Measurements from ENCODE around the gene ADRM1. TPM values are rescaled to one million over a fixed set of nuclear protein-coding genes. Genes with fewer than 3 reads are reported as not detected.
A peak's percentile ranks its signal among the peaks of the same experiment; 100 is the strongest.

ADRM1 gene, protein sequence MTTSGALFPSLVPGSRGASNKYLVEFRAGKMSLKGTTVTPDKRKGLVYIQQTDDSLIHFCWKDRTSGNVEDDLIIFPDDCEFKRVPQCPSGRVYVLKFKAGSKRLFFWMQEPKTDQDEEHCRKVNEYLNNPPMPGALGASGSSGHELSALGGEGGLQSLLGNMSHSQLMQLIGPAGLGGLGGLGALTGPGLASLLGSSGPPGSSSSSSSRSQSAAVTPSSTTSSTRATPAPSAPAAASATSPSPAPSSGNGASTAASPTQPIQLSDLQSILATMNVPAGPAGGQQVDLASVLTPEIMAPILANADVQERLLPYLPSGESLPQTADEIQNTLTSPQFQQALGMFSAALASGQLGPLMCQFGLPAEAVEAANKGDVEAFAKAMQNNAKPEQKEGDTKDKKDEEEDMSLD
- total RNA-seq = 47.5 TPM

DNA sequence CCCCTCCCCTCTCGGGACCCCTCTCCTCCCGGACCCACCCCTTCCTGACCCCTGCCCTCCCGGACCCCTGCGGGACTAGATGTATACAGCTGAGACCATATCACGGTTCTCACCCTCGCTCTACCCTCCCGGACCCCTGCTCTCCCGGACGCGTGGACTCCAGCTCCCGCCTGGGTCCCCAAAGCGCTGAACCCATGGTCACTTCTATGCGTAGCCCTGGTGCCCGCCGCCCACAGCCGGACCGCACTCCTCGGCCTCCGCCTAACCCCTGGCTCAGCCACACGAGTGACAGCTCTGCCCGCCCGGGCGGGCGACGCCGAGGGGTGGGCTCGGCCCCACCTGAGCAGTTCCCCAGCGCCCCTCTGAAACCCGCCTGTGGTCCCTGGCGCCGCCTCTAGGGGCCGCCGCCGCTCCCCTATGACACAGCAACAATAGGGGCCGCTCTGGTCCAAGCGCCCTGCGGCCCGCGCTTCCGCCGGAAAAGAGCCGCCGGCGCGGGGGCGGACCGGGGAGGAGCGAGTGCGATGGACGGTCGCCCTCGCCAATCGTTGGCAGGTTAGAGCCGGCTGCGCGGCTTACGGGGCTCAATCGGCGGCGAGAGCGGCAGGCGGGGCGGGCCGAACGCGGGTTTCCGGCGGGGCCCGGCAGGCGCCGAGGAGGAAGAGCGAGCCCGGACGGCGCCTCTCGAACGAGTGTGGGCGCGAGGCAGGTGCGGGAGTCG, at the start of gene ADRM1:
Gene ADRM1 (plus strand): TSS at position 657 of the 721 bp plus-strand sequence. CDS start 572 bp downstream, outside the sequence.
- intact Hi-C loops (cut with DNase I) = loop anchor here (5.0 kb wide), 1 partner anchor 80 kb away; no protein-coding TSS in a partner anchor
- DNase-seq (ENCODE audit: low spot score) (peak; percentile 97), ATAC-seq (peak; percentile 94)

DNA sequence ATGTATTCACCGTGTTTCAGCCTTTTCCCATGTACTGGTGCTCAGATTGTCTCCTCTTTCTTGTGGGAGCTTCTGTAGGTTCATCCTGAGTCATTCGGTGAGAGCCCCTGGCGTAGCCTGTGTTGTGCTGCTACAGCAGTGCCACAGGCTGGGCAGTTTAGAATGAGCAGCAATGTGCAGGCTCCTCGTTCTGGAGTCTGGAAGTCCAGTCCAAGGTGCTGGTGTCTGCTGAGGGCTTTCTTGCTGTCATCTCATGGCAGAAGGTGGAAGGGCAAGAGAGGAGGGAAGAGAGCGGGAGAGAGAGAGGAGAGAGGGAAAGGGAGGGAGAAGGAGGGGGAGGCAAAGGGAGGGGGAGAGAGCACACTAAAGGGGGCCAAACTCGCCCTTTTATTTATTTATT, 49.4 kb upstream of the ADRM1 start:
- intact Hi-C loops (cut with DNase I) = no loop called here
- ATAC-seq = no peak

DNA sequence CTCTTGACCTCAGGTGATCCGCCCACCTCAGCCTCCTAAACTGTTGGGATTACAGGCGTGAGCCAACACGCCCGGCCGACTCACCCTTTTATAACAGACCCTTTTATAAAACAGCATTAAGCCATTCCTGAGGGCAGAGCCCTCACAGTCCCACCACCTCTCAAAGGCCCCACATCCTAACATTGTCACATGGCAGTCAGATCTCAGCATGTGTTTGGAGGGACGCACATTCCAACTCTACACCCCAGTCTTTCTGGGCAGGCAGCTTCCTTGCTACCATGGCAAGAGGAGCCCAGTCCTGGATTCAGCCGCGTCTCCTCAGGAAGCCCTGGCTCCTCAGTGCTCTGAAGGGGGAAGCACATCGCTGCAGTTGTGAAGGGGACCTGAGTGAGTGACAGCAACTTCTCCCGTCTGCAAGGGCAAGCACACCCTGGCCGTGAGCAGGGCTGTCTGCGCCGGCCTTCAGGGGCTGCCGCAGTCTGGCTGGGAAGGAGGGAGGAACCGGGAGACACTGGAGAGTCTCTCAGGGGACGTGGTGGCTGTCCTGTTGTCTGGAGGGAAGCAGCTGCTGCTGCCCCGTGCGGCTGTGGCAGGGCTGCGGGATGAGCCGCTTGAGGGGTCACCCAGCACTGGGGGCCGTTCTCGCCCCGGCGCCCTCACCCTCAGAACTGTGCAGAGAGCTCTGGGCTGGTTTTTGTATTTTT, 48.6 kb upstream of the ADRM1 start:
- ATAC-seq (no peak), DNase-seq (ENCODE audit: low spot score) (no peak)
- intact Hi-C loops (cut with DNase I) = no loop called here

More for the DNA sequence above, 49.4 kb upstream of the ADRM1 start:
- no peak for DNase-seq (ENCODE audit: low spot score)

DNA sequence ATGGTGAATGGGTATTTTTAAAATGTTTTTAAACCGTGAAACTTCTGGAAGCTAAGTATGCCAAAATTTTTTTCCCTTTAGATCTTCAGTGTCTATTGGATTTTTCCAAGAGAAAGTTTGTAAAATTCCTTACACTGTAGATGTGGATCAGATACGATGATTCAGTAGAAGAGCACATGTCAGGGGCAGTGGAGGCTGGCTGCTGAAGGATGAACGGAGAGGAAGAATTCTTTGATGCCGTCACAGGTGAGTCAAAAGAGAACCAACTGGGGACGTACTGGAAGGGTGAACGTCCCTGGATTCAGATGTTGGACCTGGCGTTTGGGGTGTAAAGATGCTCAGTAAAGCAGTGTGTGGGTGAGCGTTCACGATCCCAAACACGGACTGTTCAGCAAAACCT, 46.8 kb upstream of the ADRM1 start:
- ATAC-seq (no peak), DNase-seq (ENCODE audit: low spot score) (no peak)
- intact Hi-C loops (cut with DNase I) = no loop called here

DNA sequence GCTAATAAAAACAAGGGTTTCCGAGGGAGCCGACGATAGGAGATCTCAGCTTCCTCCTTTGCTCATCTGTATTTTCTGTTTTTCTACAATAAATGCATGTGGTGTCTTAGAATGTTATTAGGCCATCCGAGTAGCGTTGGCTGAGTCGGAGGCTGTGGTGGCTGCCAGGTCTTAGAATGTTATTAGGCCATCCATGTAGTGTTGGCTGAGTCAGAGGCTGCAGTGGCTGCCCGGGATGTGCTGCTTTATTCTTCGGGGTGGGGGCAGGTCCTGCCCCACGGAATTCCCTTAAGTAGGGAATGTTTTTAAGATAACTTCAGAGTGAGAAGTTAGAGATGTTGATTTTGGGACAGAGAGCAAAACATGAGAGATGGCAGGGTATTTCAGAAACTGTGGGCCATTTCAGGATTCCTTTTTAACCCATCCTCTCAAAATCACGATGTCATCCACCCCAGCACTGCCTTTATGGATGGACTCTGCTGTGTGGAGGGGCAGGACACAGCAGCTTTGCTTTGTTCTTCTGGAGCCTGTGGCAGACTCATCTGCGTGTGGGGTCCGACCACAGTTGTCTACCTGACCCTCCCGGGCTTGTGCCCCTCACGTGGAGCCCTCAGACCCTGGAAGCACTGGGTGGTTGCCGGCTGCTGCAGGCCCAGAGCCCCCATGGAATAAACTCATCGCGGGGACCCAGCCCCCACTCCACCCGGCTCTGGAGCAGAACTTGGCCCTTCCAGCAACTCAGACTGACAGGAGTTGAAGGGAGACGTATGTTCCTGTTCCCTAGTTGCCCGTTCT, 44.1 kb upstream of the ADRM1 start:
- peak; percentile 83 for ATAC-seq
- intact Hi-C loops (cut with DNase I) = no loop called here
- no peak for DNase-seq (ENCODE audit: low spot score)

DNA sequence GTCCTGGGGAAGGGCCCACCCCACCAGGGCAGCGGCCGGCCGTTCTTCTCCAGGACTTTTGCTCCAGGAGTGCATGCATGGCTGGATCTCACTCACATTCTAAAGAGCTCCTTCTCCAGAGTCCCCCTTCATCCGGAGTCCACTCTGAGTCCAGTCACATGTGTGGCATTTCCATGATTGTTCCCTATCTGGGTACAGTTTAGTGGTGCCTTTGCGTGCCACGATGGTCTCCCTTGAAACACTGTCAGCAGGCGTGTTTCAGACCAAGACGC, 43.6 kb upstream of the ADRM1 start:
- ATAC-seq (no peak), DNase-seq (ENCODE audit: low spot score) (no peak)
- intact Hi-C loops (cut with DNase I) = no loop called here

DNA sequence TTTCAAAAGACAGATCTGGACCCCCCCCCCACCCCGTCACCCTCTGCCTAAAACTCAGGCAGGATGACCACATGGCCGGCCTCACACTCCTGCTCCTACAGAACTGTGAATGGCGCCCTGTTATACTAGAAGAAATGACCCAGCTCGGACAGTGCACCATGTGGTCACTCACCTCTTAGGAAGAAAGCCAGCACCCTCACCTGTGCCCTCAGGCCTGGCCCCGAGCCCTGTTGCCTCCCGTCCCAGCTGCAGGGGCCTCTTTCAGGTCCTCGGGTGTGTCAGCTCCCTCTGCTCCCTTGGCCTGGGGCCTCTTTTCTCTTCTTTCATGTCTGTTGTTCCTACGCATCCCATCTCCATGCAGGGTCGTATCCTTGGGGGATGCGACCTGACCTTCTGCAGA, 40.7 kb upstream of the ADRM1 start:
- no peak for ATAC-seq
- DNase-seq (ENCODE audit: low spot score) = no peak
- intact Hi-C loops (cut with DNase I) = no loop called here

DNA sequence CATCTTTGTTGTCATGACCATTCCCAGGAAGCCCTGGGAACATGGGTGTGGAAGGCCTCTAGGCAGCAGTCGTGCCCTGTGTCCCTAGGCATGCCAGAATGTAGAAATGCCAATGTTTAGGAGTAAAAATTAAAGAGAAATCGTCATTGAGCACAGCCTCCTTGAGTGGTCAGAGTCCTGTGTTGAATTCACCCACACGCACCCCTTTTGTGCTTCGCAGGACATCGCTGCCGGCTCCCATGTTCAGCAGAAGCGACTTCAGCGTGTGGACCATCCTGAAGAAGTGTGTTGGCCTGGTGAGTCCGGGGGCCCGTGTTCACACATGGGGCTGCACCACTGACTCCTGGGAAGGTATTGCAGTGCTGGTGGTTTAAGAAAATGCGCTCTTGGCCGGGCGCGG, 39.4 kb upstream of the ADRM1 start:
- intact Hi-C loops (cut with DNase I) = no loop called here
- no peak for DNase-seq (ENCODE audit: low spot score)
- no peak for ATAC-seq

DNA sequence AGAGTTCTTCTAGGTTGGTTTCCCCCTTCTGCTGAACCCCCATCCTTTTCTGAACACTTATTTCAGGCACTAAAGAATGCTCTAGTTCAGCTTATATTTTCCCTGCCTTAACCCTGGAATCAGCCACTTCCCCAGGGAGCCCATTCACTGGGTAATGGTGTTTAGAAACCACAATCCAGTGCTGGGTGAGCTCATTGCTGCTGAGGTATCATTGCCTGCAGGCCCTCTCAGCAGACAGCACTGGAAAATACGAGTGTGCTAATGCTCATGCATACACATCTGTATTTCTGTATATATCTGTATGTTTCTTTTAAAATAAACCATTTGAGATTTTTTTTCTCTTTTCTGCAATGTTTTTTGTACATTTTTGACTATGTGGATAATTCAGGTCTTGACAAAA, 37.4 kb upstream of the ADRM1 start:
- ATAC-seq (no peak), DNase-seq (ENCODE audit: low spot score) (no peak)
- intact Hi-C loops (cut with DNase I) = no loop called here

DNA sequence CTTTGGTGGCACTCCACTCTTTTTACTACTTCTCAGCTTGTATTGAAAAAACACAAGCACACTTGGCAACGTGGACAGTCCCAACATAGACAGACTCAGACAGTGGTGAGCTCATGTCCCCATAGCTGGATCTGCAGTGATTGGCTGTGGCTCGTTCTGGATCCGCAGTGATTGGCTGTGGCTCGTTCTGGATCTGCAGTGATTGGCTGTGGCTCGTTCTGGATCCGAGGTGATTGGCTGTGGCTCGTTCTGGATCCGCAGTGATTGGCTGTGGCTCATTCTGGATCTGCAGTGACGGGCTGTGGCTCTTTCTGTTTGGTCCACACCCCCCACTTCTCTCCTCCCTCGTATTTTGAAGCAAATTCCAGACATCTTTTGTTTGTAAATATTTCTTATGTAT, 36.5 kb upstream of the ADRM1 start:
- intact Hi-C loops (cut with DNase I) = no loop called here
- DNase-seq (ENCODE audit: low spot score) = no peak
- no peak for ATAC-seq

DNA sequence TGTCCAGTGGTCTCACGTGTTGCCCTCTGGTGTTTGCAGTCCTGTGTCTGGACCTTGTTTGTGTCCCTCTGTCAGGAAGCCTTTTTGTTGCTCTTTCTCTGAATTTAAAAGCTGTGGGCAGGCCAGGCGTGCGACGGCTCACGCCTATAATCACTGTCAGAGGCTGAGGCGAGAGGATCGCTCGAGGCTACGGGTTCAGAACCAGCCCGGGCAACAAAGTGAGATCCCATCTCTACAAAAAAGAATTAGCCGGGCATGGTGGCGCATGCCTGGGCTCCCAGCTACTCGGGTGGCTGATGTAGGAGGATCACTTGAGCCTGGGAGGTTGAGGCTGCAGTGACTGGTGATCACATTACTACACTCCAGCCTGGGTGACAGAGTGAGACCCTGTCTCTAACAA, 35.9 kb upstream of the ADRM1 start:
- intact Hi-C loops (cut with DNase I) = no loop called here
- DNase-seq (ENCODE audit: low spot score) = no peak
- ATAC-seq = no peak

DNA sequence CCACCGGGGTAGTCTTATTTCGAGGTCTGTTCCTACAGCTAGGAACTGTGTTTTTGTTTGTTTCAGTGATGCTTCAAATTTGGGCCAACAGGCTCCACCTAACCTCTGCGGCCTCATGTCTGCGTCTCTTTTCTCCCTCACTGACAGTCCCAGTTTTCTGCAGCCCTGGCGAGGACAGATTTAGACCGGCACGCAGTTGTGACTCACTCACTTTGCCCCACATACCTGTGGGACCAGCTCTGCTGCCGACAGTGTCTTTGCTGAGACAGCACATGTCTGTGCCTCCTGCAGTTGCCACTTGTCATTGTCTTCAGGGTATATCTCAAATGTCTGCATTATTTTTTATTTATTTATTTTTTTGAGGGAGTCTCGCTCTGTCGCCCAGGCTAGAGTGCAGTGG, 35.3 kb upstream of the ADRM1 start:
- intact Hi-C loops (cut with DNase I) = no loop called here
- DNase-seq (ENCODE audit: low spot score) (no peak), ATAC-seq (no peak)

DNA sequence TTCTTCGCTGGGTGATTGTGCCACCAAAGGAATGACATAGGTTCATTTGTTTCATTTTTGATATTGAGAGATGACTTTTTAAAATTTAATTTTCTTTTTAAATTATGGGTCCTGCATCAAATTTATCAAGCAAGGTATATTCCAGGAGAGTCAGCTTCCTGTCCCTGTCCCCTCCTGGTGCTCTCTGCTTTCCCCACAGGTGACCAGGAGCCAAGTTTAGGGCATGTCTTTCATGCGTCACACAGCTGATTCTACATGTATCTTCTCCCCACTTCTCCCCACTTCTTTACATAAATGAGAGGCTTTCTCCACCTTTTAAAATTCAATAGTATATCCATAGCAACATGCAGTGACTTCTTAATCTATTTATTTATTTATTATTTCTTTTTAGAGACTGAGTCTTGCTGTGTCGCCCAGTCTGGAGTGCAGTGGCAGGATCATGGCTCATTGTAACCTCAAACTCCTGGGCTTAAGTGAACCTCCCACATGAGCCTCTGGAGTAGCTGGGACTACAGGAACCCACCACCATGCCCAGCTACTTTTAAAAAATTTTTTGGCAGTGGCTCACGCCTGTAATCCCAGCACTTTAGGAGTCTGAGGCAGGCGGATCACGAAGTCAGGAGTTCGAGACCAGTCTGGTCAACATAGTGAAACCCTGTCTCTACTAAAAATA, 34.4 kb upstream of the ADRM1 start:
- DNase-seq (ENCODE audit: low spot score) = no peak
- intact Hi-C loops (cut with DNase I) = no loop called here
- ATAC-seq = no peak

DNA sequence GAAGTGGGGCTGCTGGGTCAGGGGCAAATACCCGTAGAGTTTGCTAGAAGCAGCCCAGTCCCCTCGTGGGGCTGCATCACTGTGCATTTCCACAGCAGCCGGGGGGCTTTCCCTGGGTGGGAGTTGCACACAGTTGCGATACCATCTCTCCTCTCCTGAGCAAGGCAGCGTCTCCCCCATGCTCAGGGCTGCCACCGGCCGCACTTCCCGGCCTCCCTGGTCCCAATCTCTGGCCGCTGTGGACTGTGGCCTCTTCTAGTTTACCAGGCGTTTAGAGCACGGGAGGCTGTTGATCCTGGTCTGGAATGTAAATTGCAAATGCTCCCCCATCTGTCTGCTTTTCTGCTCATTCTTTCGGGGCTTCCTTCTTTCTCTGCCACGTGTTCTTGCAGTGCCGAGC, 33.4 kb upstream of the ADRM1 start:
- ATAC-seq = no peak
- DNase-seq (ENCODE audit: low spot score) = no peak
- intact Hi-C loops (cut with DNase I) = no loop called here

DNA sequence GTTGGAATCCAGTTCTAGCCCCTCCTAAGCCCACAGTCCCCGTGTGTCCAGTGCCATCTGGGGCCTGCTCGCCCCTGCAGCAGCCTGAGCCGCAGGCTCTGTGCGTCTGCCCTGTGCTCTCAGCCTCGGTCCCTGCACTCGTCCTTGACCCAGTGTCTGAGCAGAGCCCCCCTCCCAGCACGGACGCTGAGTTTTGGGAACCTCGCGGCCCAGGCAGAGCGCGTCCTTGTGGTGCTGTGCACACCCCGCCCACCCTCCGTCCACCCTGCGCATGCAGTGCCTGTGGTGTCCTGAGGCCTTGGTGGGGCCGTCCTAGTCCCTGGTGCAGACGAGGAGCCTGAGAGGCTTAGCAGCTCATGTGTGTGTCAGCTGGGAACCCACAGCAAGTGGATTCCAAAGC, 32.9 kb upstream of the ADRM1 start:
- intact Hi-C loops (cut with DNase I) = no loop called here
- ATAC-seq (no peak), DNase-seq (ENCODE audit: low spot score) (no peak)

DNA sequence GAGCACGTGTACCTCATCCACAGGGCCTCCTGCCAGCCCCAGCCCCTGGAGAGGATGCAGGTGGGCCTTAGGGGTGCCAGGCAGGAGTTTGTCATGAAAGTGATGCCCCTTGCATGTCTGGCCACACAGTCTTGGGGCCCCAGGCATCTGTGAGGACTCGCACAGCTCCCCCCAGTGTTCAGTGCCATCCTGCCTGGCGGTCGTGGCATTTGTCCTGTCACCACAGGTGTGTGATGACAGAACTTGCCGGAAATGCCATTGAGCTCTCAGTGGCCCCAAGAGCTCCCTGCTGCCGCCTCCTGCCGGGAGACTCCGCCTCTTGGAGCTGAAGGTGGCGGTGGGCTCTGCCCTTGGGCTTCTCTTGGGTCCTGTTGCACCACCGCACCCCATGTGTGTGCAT, 30.6 kb upstream of the ADRM1 start:
- intact Hi-C loops (cut with DNase I) = no loop called here
- ATAC-seq = no peak
- DNase-seq (ENCODE audit: low spot score) = no peak

DNA sequence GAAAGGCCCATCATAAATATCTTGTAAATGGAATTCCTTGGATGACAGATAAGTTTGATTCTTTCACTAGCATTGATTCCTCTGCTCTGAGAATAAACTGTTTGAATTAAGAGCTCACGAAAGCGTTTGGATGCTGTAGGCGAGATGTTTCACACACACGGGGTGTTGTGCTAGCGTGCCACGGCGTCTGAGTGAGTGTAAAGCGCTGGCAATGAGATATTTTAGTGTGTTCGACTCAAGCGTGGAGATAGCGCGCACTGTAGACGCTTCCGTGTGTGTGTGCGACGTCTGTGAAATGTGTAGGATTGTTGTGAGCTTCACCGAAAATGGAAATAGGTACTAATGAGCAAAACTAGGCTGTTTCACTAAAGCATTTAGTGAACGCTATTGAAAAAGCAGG, 29.4 kb upstream of the ADRM1 start:
- no peak for ATAC-seq

DNA sequence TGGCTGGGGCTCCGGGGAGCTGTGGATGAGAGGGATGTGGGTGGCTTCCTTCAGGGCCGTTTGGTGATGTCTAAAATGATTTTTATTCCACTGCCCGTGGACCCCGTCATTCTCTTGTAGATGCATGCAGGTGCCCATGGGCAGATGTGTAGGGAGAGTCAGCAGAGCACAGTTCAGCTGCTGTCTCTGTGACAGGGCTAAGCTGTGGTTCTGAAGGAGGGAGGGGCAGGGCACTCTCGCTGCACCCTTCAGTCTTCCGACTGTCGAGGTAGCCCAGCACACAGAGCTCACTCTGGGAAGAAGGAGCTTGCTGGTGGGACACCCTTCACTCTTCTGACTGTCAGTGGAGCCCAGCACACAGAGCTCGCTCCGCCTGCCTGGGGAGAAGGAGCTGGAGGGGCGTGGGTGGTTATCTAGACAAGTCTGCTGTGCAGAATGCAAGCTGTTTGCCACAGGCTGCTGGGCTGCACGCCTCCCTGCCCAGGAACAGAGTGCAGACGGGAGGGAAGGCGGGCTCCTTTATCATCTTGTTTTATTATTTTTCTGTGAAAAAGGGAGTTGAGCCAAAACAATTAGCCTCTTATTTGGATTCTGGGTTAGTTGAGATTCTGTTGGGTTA, 28.4 kb upstream of the ADRM1 start:
- no peak for DNase-seq (ENCODE audit: low spot score)
- intact Hi-C loops (cut with DNase I) = no loop called here
- ATAC-seq = no peak

More for the DNA sequence above, 29.4 kb upstream of the ADRM1 start:
- intact Hi-C loops (cut with DNase I) = no loop called here
- DNase-seq (ENCODE audit: low spot score) = no peak

DNA sequence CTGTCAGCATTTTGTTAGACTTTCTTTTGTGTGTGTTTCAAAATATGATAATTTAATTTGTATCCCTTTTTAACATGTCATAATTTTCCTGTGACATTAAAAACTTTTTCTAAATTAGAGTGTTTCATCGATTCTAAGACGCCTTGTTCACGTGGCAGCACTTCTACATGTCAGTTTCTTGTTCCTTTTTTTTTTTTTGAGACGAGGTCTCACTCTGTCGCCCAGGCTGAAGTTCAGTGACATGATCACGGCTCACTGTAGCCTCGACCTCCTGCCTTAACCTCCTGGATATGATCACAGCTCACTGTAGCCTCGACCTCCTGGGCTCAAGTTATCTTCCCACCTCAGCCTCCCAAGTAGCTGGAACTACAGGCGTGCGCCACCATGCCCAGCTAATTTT, 27.6 kb upstream of the ADRM1 start:
- intact Hi-C loops (cut with DNase I) = no loop called here
- ATAC-seq (no peak), DNase-seq (ENCODE audit: low spot score) (no peak)
